Right ventricle myocardium superior (tissue), 1 donor: ENCODE measurements around the gene SULF2. TPM values are rescaled to one million over a fixed set of nuclear protein-coding genes. Genes with fewer than 3 reads are reported as not detected.

Experiments
- ATAC-seq: fragments of 200-7000 bp; cut with Tn5 transposase; one replicate; pipeline ENCODE4 v1.9.1; 2020; ENCODE audit warnings: mild to moderate bottlenecking; ENCODE audit not compliant: poor library complexity
- DNase-seq: peaks from one replicate; pipeline ENCODE4 v3.0.0-alpha.2; 2020
- intact Hi-C: fragments of 100-400 bp; cut with DNase I; formaldehyde crosslinking; loops from one replicate; pipeline ENCODE4 v1.11.2; 2022
- total RNA-seq: library from RNA; stranded (reverse); fragmentation: NEBNext Ultra II Directional; extraction: Animal tissue kit (Norgen Biotek cat#: 25700); gene quantifications from one replicate; pipeline ENCODE4 v1.2.1, GENCODE V29; 2021
- donor health status: DM: no; HTN: yes; CAD: no; lungs with severe emphysema.

The SULF2 gene
- total RNA-seq, 1 donor from 2014 or later, result 32.0 TPM

DNA sequence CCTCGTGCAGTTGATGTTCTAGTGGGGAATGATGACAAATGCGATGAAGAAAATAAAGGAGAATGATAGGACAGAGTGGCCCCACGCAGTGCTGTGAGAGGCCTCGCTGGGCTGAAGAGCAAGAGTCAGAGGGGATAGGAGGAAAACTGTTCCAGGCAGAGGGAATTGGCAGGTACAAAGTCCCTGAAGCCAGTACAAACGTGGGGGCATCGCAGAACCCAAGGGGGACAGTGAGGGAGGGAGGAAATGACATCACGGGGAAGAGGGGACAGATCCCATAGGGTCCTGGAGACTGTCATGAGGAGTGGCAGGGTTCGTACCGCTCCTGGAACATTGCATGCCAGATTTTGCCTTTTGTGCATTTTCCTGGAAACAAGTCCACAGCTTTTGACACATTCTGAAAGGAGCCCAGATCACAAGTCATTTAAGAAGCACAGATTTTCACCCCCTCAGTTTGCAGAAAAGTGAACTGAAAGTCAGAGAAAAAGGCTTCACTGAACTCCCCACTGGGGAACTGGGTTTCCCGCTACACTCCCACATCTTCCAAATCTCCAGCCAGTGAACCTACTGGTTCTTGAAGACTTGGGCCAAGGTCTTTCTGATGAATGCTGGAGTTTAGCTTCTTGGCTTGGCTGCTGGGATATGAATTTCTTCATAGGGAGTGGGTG is 77.0 kb downstream of the SULF2 start:
- intact Hi-C loops, result no loop called here
- ATAC-seq, result no peak
- no peak for DNase-seq

DNA sequence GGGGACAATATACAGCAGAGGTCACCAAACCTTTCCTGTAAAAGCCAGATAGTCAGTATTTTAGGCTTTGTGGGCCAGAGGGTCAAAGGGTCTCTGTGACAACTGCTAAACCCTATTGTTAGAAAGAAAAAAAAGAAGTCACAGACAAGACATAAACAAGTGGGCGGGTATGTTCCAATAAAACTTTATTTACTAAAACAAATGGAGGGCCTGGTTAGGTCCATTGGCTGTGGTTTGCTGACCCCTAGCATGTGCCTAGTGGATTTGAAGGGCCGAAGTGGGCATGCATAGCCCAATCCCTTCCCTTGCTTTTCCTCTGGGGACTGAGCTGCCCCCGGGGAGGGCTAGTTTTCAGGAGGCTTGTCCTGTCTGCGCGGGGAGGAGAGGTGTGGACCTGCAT is 78.9 kb downstream of the SULF2 start:
- intact Hi-C loops, result no loop called here
- ATAC-seq, result no peak
- DNase-seq, result no peak

DNA sequence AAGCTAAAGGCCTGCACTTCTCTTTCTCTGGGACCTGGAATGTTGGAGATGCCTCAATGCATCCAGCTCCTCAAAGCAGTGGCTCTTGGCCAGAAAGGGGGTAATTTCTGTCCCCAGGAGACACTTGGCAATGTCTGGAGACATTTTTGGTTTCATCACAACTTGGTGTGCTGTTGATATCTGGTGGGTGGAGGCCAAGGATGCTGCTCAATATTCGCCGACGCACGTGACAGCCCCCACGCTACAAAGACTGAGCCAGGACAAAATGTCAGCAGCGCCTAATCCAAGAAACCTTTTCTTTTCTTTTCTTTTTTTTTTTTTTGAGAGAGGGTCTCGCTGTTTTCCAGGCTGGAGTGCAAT is 79.8 kb downstream of the SULF2 start:
- intact Hi-C loops, result no loop called here
- DNase-seq (no peak), ATAC-seq (peak; percentile 47)

DNA sequence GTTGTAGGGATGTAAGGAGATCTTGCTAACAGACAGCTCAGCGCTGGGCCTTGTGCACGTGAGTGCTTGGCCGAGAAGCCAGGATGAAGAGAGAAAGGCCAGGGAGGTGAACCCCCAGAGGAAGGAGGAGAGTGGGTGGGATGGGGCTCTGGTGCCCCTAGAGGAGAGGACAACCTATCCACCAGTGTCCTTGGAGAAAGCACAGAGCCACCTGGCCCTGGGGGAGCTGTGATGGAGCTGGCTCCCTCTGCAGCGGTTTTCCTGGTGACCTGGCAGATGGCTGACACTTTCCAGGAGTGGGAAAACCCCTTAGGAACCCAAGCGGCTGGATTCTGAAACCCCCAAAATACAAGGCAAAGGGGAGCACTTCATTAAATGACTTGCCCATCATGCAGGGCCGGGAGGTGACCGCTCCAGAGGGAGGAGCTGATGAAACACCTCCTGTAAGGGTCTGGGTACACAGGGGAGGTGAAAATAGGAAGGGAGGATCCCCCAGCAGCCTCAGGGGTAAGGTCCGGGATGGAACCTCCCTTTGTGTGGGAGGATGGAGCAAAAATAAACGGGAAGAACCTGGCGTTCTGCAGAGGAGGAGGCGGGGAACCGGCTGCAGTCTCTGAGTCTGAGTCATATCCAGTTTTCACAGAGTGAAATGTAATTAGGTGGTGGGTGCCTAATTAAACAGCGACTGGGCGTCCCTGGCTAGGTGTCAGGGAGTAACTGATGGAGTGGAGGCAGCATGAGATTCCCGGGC is 80.4 kb downstream of the SULF2 start:
- peak; percentile 56 for ATAC-seq
- intact Hi-C loops, result no loop called here
- peak; percentile 58 for DNase-seq

DNA sequence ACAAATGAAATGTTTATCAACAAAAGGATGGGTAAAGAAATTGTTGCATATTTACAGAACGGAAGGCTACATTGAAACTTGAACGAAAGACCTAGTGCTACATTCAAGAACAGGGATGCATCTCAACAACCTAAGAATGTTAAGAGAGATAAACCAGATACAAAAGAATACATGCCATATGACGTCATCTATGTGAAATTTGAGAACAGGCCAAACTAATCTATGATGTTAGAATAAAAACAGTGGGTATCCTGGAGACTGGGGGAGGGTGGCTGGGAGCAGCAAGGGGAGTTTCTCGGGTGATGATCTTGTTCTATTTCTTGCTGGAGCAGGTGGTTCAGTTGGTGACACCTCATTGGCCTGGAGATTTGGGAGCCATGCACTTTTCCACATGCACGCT is 81.5 kb downstream of the SULF2 start:
- intact Hi-C loops, result no loop called here
- DNase-seq (no peak), ATAC-seq (no peak)

DNA sequence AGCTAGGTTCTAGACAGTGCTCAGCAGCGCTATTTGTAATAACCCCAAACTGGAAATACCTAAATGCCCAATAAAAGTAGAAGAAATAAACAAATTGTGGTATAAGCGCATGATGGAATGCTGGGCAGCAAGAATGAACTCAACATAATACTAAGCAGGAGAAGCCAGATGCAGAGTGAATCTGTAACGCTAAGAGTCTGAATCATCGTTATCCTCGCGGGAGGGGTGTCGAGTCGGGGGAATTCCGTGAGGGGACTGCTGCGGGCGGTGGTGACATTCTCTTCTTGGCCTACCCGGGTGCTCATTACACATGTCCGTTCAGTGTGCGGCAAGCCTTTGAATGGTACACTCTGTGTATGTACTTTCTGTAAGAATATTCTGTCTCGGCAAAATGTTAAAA is 83.7 kb downstream of the SULF2 start:
- DNase-seq (no peak), ATAC-seq (no peak)
- intact Hi-C loops, result no loop called here

DNA sequence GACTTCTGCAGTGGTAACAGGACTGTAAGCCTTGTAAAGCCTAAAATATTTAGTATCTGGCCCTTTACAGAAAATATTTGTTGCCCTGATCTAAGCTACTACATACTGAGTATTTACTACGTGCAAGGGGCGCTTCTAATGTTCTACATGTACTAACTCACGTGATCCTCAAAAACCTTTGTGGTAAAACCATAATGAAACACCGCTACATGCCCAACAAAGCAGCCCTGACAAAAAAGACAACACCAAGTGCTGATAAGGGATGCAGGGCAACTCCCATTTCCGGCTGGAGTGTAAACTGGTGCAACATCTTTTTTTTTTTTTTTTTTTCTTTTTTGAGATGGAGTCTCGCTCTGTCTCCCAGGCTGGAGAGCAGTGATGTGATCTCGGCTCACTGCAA is 85.0 kb downstream of the SULF2 start:
- intact Hi-C loops, result no loop called here
- ATAC-seq (no peak), DNase-seq (no peak)

DNA sequence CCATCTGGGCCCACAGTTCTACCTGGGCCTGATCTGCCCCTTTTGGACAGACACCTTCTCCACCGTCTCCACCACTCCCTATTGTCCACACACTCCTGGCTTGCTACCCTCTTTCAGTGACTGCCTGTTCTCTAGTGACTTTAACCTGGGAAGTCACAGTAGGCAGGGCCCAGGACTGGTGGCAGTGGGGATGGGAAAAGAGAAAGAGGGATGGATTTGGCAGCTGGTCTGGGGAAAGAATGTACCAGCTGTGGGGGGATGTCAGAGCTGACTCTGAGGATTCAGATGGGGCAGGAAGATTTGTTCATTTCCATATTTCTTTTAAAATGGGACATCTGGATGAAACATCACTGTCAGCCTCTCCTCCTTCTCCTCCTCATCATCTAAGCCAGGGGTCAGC is 85.5 kb downstream of the SULF2 start:
- ATAC-seq, result no peak
- no peak for DNase-seq
- intact Hi-C loops, result no loop called here

DNA sequence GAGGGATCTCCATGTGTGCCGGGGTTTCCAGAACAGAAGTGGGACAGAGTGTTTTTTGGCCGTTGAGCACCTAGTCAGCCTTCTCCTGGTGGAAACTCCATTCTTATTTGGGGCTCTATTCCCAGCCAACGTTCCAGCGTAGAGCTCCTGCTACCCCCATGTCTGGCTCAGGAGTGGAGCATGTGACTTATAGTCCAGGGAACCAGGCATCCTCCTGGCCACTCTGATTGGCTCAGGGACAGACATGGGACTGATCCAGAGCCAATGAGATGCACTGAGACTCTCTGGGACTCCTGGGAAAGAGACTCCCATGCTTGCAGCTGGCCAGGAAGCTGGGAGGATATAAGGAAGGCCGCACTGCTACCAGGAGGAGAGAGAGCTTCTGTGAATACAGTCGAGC is 87.1 kb downstream of the SULF2 start:
- intact Hi-C loops, result no loop called here
- ATAC-seq, result no peak
- no peak for DNase-seq

DNA sequence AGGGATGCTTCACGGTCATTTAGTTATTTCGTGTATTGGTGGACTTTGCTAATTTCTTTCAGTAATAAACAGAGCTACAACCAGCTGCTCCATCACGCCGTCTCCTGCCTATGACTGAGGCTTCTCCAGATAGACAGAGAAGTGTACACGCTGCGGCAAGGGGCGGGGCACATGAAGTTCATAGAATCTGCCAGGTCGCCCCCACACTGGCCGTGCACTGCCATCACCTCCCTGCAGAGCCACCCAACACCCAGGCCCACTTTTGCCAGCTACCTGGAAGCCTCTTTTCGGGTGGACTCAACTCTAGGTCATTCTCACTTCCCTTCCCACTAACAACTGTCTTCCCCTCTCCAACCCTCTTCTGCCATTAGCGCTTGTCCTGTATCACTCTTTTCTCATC is 88.4 kb downstream of the SULF2 start:
- intact Hi-C loops, result no loop called here
- no peak for ATAC-seq
- no peak for DNase-seq

DNA sequence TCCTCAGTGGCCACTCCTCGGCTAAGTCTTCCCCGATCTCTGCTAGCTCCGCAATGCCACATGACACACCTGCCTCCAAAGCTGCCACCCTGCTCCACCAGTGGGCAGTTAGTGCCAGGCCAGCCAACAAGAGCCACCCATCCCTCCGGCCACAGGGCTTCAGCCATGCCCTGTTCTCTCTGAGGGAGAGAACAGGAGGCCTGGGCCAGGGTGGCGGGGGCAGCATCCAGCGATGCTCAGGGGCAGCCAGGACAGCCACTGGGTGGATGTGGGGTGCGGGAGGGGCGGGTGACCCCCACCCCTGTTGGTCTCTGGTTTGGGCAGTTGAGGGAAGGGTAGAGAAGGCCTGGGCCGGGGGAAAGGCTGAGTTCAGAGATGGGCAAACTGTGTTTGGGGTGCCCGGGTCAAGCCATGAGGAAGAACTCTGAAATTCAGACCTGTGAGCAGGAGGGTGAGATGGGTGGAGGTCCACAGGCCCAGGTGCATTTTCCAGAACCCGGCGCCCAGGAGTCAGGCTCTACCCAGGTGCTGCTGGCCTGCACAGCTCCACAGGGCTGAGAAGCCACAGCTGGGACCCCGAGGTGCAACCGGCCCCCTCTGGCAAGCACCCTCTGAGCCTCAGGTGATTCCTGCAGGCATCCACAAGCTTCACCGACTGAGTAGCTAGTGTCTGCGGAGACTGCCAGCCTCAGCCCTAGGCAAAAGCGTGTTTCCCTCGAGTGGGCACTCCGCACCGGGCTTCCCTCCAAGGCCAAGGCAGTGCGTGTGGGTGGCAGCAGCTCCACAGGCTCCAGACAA is 91.1 kb downstream of the SULF2 start:
- DNase-seq (no peak), ATAC-seq (no peak)
- intact Hi-C loops, result no loop called here

DNA sequence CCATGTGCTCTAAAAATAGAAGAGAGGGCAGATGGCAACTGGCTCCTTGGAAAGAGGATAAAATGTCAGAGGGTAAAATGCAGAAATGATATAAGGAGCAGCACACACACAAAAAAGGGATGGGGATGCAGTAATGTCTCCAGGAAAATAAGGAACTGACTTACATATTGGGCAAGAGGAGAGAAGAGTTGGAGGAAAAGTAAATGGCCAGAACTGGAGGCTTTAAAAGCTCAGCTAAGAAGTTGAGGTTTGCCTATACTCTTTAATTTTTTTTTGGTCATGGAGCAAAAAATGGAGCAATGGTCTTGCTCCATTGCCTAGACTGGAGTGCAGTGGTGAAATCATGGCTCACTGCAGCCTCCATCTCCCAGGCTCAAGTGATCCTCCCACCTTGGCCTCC is 93.7 kb downstream of the SULF2 start:
- intact Hi-C loops, result no loop called here

DNA sequence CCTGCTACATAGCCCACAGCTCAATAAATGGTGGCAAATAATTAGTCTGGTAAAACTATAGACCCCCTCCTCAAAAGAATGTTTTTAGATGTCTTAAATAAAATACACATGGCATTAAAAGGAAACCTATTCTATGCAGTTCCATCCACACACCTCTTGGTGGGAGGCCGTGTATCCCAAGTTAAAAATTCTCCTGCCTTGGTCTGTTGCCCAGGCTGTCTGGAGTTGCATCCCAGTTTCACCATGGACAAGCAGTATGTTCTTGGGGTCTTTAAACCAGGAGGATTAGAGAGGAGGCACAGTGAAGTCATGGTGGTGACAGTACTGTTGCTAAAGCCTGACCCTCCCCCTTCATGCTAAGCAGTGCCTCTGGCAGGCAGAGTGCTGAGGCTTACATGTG is 95.5 kb downstream of the SULF2 start:
- ATAC-seq, result no peak
- intact Hi-C loops, result no loop called here

More for the DNA sequence above, 93.7 kb downstream of the SULF2 start:
- DNase-seq (no peak), ATAC-seq (no peak)

DNA sequence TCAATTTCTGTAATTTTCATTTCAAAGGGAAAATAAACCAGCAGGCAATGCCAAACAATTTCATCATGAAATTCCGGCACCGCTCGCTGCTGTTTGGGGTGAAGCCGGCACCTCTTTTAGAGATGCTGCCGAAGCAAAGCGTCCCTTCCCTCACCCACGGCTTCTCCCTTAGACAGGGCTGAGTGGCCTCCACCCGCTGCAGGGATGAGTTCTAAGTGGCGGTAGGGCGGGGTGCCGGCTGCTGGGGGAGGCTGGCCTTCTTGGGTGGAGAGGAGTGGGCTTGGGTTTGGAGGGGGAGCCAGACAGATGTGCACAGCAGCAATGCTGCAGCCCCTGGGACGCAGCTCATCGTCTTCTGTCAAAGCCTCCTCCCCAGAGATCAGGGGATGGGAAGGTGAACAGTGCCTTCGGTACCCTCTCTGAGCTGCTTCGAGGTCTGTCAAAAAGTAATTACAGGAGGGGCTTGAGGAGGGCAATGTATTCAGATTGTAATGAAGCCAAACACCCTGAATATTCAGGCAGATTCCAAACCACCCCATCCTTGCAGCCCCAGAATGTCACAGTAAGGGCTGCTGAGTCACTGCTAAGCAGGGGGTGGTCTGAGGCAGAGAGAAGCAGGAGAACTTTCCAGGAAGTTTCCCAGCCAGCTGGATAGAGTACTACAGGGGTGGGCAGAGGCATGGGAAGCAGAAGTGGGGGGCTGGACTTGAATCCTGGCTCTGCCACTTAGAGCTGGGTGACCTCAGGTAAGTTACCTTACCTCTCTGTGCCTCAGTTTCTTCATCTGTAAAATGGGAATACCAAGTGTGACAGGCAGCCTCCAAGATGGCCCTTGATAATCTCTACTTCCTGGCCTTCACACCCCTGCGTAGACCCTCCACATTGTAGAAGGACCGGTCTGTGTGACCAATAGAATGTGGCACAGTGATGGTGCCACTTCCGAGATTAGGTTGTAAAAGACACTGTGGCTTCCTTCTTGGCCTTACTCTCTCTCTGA is 96.6 kb downstream of the SULF2 start:
- DNase-seq (no peak), ATAC-seq (no peak)
- intact Hi-C loops, result no loop called here

More for the DNA sequence above, 95.5 kb downstream of the SULF2 start:
- no peak for DNase-seq

DNA sequence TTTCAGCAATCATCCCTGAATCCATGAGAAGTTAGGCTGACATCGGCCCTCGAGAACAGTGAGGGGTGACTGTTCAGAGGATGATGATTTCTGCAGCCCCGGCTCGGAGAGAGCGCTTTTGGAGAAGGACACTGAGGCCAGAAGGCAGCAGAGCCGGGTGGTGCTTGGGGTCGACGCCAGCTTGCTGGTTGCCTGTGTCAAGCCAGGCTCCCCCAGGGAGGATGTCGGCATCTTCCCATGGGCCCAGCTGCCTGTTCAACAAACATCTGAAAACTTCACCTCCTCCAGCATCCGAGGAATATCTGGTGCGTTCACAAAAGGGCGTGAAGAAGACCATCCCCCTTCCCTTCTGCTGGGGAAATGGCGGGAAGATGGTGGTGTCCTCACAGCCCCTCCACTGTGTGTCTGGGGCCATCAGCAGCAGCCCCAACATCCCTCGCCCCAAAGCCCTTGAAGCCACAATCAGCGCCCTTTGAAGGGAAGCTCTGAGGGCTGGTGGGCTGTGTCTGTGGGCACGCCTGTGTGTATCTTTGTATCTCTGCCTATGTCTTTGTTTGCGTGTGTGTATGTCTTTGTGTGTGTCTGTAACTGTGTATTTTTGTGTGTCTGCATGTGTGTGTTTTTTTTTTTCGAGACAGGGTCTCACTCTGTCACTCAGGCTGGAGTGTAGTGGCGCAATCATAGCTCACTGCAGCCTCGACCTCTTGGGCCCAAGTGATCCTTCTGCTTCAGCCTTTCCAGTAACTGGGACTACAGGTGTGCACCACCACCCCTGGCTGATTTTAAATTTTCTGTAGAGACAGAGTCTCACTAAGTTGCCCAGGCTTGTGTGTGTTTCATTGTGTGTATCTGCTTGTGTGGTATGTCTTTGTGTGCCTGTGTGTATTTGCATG is 97.9 kb downstream of the SULF2 start:
- ATAC-seq (no peak), DNase-seq (no peak)
- intact Hi-C loops, result no loop called here

DNA sequence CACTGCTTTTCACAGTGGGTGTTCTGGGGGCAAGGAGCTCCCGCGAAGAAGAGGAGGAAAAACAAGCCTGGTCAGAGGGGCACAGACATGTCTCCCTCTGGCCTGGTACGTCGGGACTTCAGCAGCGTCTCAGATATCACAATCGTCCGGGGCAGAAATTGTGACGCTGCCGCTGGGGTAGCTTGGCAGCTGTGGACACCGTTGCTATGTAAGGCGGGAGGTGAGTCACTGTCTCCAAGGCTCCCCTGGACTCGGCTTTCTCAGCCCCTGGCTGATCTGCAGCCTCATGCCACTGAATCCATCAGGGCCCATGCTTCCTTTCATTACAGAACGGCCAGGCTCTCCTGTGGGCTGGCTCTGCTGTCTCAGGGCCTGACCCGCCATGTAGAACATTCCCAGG is 98.7 kb downstream of the SULF2 start:
- DNase-seq (no peak), ATAC-seq (no peak)
- intact Hi-C loops, result no loop called here

DNA sequence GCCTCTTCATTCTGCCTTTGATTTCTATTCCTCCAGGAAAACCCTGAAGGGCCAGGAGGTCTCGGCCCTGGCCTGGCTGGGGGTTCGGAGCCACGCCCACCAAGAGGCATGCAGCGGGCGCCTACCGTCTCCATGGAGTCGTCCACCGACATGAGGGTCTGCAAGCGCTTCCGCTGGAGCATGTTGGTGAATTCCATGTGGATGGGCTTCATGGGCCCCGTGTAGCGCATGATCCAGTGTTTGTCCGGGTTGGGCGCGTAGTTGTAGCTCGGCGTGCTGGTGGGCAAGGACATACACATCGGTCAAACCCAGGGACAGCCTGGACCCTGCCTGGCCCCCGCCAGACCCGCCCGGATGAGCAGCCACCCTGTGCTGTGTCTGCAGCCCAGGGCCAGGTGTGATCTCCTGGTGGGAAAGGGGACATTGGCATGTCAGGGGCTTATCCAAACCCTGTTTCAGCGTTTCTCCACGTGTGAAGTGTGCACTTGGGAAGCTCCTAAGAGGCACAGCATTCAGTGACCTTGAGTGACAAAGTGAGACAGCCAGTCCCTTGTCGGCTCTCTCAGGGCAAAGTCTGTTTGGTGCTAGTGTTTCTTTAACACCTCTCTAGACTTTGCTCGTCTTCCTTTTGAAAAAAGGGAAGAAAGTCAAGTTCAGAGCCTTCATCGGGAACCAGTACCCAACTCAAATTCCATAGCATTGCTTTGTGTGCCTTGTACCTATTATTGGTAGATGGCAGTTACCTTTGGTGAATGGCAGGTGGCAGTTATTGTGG is 100.8 kb downstream of the SULF2 start:
- DNase-seq (no peak), ATAC-seq (no peak)
- intact Hi-C loops, result no loop called here
